Cerebellar nuclear complex (tissue), 1 donor: Measurements from ENCODE around the gene KCTD10.
"Not testable (repeated sequence)": the region's sequence is repeated elsewhere in the genome, so short reads cannot be mapped to it uniquely, and the experiment has no call there.

Experiments
- DNase-seq, 2 experiments: peaks; one replicate each; lab custom pipeline; 2025; lab: John Stamatoyannopoulos, UW

The KCTD10 gene

GRCh38 chr12:109473526-109474270, 3.4 kb downstream of the KCTD10 start:
- not testable (repeated sequence) for DNase-seq

GRCh38 chr12:109473006-109473405, 4.1 kb downstream of the KCTD10 start:
- no peak for DNase-seq

GRCh38 chr12:109469517-109469916, 7.6 kb downstream of the KCTD10 start:
- DNase-seq: no peak

GRCh38 chr12:109467978-109468676, 9.0 kb downstream of the KCTD10 start:
- DNase-seq: no peak

- no peak for DNase-seq
Measured at GRCh38 chr12:109466821-109467220, 10.3 kb downstream of the KCTD10 start.

GRCh38 chr12:109466305-109466704, 10.8 kb downstream of the KCTD10 start:
- no peak for DNase-seq

- DNase-seq: no peak
Measured at GRCh38 chr12:109464642-109465351, 12.3 kb downstream of the KCTD10 start.

GRCh38 chr12:109463756-109464155, 13.3 kb downstream of the KCTD10 start:
- no peak for DNase-seq

GRCh38 chr12:109462868-109463692, 14.0 kb downstream of the KCTD10 start:
- no peak for DNase-seq

- no peak for DNase-seq
Measured at GRCh38 chr12:109461846-109462756, 15.0 kb downstream of the KCTD10 start.

GRCh38 chr12:109461049-109461845, 15.9 kb downstream of the KCTD10 start:
- DNase-seq: no peak

GRCh38 chr12:109460538-109460937, 16.6 kb downstream of the KCTD10 start:
- DNase-seq: no peak

- no peak for DNase-seq
Measured at GRCh38 chr12:109459247-109459646, 17.9 kb downstream of the KCTD10 start.

GRCh38 chr12:109458771-109459208, 18.3 kb downstream of the KCTD10 start:
- DNase-seq: no peak

- no peak for DNase-seq
Measured at GRCh38 chr12:109458086-109458485, 19.0 kb downstream of the KCTD10 start.

- DNase-seq: no peak
Measured at GRCh38 chr12:109455706-109456105, 21.4 kb downstream of the KCTD10 start.

- no peak for DNase-seq
Measured at GRCh38 chr12:109452489-109452888, 24.6 kb downstream of the KCTD10 start.

GRCh38 chr12:109451400-109451799, 25.7 kb downstream of the KCTD10 start:
- DNase-seq: no peak

GRCh38 chr12:109450980-109451379, 26.1 kb downstream of the KCTD10 start:
- DNase-seq: no peak
